ENCODE measurements around the gene MFSD2B. TPM values are rescaled to one million over a fixed set of nuclear protein-coding genes. Genes with fewer than 3 reads are reported as not detected.
A peak's percentile ranks its signal among the peaks of the same experiment; 100 is the strongest.

Gene MFSD2B
- total RNA-seq, 1 experiment from 2014 or later, result 0.42 TPM

- TF ChIP-seq E2F4 (CRISPR knock-in tag; IDR thresholded peaks at IDR 0.05; ENCODE audit: borderline replicate concordance, low read depth) (no peak), CBFB (CRISPR knock-in tag; IDR thresholded peaks at IDR 0.05; ENCODE audit: low read depth) (no peak), NFYB (CRISPR knock-in tag; conservative IDR thresholded peaks at IDR 0.05; ENCODE audit: low read depth) (no peak)
Measured at GRCh38 chr2:24046599-24046929, 36.7 kb downstream of the MFSD2B start (continued).

- Mint-ChIP-seq H3K9me3 (no peaks in the 10 kb centered on the region), H3K4me1 (peaks cover 26% of the 10 kb centered on the region), H3K27ac (peak within 1 kb of the TSS; percentile 92), H3K27me3 (ENCODE audit: low read depth) (no peaks in the 10 kb centered on the region), H3K4me3 (peak within 1 kb of the TSS; percentile 97), H3K36me3 (0 out of 2 replicates have a peak, but pooled peaks cover 3% of the 10 kb centered on the region)
- ChIA-PET CTCF (interaction anchor here (0.9 to 1.8 kb wide), 11 partner anchors 14 to 245 kb away, joined by 3 to 17 read pairs (median 6); partner anchors contain the start of genes ATAD2B and TP53I3), POLR2A (interaction anchor here (0.6 to 1.8 kb wide), 9 partner anchors 10 to 300 kb away, joined by 3 to 29 read pairs (median 4); partner anchors contain the start of genes ATAD2B, SF3B6 and TP53I3)
- DNase-seq (ENCODE audit: low spot score) (peak; percentile 94), ATAC-seq (peak; percentile 93)
- TF ChIP-seq FOXJ3 (CRISPR knock-in tag; IDR thresholded peaks at IDR 0.05; ENCODE audit: borderline replicate concordance) (no peak), ZNF281 (CRISPR knock-in tag; IDR thresholded peaks at IDR 0.05) (no peak), SMAD4 (CRISPR knock-in tag; IDR thresholded peaks at IDR 0.05) (no peak), IRF1 (CRISPR knock-in tag; IDR thresholded peaks at IDR 0.05) (no peak), CREM (CRISPR knock-in tag; IDR thresholded peaks at IDR 0.05) (no peak), JAZF1 (CRISPR knock-in tag; IDR thresholded peaks at IDR 0.05) (no peak), ATF2 (CRISPR knock-in tag; IDR thresholded peaks at IDR 0.05; ENCODE audit: borderline replicate concordance, low read depth) (no peak), E2F4 (CRISPR knock-in tag; IDR thresholded peaks at IDR 0.05; ENCODE audit: borderline replicate concordance, low read depth) (no peak), ZNF423 (CRISPR knock-in tag; IDR thresholded peaks at IDR 0.05) (no peak), ZNF219 (CRISPR knock-in tag; IDR thresholded peaks at IDR 0.05; ENCODE audit: borderline replicate concordance) (no peak), ETV6 (CRISPR knock-in tag; IDR thresholded peaks at IDR 0.05) (no peak; the same call in 1 of the 2 replicates), ESRRA (CRISPR knock-in tag; IDR thresholded peaks at IDR 0.05; ENCODE audit: borderline replicate concordance) (no peak), ZNF232 (CRISPR knock-in tag; IDR thresholded peaks at IDR 0.05) (0 out of 2 replicates have a peak, but pooled peaks have one; percentile 42), ZNF121 (CRISPR knock-in tag; IDR thresholded peaks at IDR 0.05) (no peak), ARID4B (CRISPR knock-in tag; IDR thresholded peaks at IDR 0.05; ENCODE audit: borderline replicate concordance) (peak; percentile 44; the same call in 1 of the 2 replicates), NR3C1 (CRISPR knock-in tag; conservative IDR thresholded peaks at IDR 0.05; ENCODE audit: low read depth) (no peak), SMAD3 (CRISPR knock-in tag; IDR thresholded peaks at IDR 0.05; ENCODE audit: borderline replicate concordance) (no peak), IRF2 (CRISPR knock-in tag; IDR thresholded peaks at IDR 0.05; ENCODE audit: borderline replicate concordance, low read depth) (no peak), PRRX2 (CRISPR knock-in tag; IDR thresholded peaks at IDR 0.05) (no peak), GABPB1 (CRISPR knock-in tag; IDR thresholded peaks at IDR 0.05) (peak; percentile 44; the same call in 1 of the 2 replicates), NR1H2 (CRISPR knock-in tag; IDR thresholded peaks at IDR 0.05) (no peak), NFYB (CRISPR knock-in tag; conservative IDR thresholded peaks at IDR 0.05; ENCODE audit: low read depth) (peak; percentile 92), TEAD1 (CRISPR knock-in tag; IDR thresholded peaks at IDR 0.05) (peak; percentile 80; the same call in 1 of the 2 replicates)
Measured at GRCh38 chr2:24046930-24047702, 37.2 kb downstream of the MFSD2B start, which contains the start of gene WDCP. TSS of gene WDCP (minus strand) at chr2:24047391. CDS start at chr2:24039494, 7,897 bp downstream.

Measured in WTC11 (cell line).